ENCODE data around the gene FBXO7.

The FBXO7 gene

DNA sequence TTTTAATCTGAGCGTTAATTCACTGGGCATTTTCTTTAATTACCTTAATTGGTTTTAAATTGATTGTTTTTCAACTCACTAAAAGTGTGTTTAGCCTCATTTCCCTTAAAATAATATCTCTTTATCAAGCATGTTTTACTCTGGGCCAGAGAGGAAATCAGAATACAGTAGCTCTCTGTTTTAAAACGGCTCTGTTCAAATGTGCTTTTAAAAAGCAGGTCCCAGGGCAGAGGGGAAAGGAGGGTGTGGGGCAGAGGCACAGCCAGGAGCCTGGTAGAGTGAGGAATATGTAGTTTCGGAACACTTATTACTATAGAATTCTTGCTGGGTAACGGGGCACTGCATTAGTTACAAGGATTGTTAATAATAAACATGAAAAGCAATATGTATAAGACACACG is 47.6 kb downstream of the FBXO7 start:
- DNase-seq = no peak
- in situ Hi-C loops (cut with HindIII; ENCODE audit: low pct_ligation_motif_present, low pct_unique_long_range_greater_than_20kb, low sequenced_read_pairs) = no loop called here

DNA sequence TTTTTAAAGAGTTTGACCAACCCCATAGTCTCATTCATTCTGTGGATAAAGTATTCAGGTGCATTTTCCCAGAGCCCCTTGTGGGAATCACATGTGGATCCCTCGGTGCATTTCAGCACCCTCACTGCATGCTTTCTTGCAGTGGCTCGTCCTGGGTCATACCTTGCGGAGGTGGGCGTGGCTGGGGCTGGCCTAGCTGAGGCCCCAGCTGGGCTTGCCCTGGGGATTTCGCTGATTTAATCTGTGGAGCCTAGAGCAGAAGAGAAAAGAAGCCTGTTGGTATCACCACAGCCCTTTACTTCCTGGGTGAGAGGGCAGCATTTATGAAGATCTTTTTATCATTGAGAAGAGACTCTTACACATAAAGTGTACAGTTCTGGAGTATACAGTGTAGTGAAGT is 53.1 kb downstream of the FBXO7 start:
- in situ Hi-C loops (cut with HindIII; ENCODE audit: low pct_ligation_motif_present, low pct_unique_long_range_greater_than_20kb, low sequenced_read_pairs) = no loop called here
- DNase-seq = no peak

DNA sequence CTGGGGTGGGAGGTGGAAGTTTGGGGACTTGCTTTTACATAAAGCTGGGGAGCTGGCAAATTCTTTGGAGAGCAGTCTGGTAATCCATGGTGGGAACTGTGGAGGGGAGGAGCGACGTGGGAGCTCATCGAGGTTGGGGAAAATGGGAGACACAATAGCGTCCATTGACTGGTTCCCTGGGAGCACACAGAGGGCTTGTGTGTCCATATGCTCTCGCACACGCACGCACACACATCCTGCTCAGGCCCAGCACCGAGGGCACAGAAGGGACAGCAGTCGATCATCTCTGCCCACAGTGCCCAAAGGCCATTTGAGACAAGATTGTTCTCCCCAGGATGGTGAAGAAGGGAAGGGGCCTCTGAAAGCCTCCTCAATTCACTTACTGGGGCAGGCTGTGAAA is 53.7 kb downstream of the FBXO7 start:
- DNase-seq = no peak
- in situ Hi-C loops (cut with HindIII; ENCODE audit: low pct_ligation_motif_present, low pct_unique_long_range_greater_than_20kb, low sequenced_read_pairs) = no loop called here

DNA sequence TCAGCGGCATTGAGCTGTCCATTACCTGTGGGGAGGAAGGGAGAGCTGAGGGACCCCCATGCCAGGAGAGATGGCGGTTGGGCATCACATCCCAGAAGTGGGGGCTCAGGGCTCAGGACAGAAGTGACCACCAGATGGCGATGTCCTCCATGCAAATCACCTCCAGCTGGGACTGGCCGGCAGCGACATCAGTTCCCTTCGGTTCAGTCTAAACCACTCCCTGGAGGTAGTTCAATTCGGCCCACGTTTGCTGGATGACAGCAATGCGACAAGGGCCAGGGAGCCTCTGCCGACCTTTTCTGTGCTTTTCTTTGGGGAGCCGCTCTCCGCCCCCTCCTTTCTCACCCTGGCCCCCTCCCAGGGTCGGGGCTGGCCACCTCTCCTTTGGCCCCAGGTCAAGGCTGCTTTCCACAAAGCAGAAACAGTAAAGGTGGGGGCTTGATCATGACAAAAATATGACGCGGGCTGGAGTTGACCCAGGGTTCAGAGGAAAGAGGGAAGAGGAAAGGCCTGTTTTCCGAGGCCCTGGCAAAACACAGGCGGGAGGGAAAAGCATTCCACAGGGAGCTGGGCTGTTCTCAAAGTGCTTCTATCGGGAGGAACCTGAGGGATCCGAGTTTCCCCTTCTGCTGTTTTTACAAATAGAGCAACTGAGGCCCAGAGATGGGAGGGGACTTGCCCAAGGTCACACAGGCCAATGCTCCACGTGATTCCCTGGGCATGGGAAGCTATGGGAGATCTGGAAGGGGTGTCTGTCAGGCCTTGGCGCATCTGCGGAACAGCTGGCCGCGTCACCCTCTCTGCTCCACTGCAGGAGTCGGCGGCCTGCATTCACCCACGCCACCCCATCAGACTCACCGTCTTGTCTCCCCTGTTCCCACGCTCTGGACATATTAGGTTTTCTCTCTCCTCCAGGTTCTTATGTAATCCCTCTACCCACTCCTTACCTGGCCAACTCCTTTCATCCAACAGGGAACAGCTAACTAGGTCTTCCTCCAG is 54.7 kb downstream of the FBXO7 start:
- DNase-seq = peak; percentile 64
- in situ Hi-C loops (cut with HindIII; ENCODE audit: low pct_ligation_motif_present, low pct_unique_long_range_greater_than_20kb, low sequenced_read_pairs) = no loop called here

DNA sequence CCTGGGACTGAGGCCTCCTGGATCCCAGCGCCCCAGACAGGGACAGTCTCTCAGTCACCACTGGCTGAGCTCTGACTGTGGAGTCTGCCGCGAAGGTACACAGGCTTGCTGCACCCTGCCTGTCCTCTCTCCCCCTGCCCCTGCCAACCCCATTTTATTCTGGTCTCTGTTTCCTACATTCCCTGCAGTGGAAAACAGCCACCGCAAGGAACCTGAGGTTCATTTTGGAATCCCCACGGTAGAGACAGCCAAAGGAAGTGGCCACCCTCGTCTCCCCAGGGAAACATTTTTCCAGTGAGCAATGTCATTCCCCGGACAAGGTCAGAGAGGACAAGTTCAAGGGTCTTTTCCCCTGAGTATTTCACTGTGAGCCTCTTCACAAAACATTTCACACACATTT is 56.6 kb downstream of the FBXO7 start:
- no peak for DNase-seq
- in situ Hi-C loops (cut with HindIII; ENCODE audit: low pct_ligation_motif_present, low pct_unique_long_range_greater_than_20kb, low sequenced_read_pairs) = no loop called here

DNA sequence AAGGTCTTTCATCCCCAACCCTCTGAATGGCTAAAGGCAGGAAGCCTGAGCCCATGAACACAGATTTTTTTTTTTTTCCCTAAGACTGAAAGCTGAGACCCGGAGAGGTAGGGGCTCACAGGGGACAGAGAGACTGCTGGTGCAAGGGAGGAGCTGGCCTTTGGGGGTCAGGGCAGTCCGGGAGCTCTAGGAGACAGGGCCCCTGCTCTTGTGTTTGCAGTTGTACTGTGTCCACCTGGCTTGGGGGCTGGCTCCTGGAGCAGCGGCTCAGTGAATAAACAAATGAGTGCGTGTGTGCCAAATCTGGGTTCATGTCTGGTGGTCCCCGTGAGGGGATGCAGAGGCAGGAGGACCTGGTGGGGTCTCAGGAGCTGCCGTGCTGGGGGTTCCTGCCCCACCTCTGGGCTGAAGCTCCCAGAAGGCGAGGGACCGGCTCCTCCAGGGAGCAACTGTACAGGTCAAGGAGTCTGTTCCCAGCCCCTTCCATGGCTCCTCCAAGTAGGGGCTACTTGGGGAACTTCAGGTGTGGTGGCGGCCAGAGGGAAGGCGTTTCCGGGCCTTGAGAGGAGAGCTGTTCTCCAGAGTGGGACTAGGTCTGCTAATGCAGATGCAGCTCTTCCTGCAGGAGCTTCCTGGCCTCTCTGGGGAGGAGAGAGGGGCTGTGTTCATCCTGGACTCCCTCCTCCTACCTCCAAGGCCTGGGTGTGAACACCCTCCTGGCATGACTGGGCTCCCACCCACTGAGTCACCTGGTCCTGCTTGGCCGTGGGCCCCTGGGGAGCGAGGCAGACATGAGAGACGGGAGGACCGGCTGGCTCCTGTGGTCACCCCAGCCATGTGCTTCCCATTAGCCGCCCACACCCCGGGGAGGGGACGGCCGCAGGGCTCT is 57.6 kb downstream of the FBXO7 start:
- no peak for DNase-seq
- in situ Hi-C loops (cut with HindIII; ENCODE audit: low pct_ligation_motif_present, low pct_unique_long_range_greater_than_20kb, low sequenced_read_pairs) = no loop called here

DNA sequence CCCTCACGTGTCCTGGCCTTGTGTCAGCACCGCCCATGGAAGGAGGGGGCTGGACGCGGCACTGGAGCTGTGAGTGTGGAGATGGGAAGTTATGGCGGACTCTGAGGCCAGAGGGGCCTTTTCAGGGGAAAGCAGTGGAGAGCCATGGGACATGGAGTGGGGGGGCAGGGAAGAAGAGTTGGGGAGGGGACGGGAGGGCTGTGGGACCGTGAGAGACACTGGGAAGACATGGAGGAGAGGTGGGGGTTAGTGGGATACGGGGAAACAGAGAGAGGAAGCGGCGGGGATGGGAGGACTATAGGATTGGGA is 58.2 kb downstream of the FBXO7 start:
- DNase-seq = no peak
- in situ Hi-C loops (cut with HindIII; ENCODE audit: low pct_ligation_motif_present, low pct_unique_long_range_greater_than_20kb, low sequenced_read_pairs) = no loop called here

DNA sequence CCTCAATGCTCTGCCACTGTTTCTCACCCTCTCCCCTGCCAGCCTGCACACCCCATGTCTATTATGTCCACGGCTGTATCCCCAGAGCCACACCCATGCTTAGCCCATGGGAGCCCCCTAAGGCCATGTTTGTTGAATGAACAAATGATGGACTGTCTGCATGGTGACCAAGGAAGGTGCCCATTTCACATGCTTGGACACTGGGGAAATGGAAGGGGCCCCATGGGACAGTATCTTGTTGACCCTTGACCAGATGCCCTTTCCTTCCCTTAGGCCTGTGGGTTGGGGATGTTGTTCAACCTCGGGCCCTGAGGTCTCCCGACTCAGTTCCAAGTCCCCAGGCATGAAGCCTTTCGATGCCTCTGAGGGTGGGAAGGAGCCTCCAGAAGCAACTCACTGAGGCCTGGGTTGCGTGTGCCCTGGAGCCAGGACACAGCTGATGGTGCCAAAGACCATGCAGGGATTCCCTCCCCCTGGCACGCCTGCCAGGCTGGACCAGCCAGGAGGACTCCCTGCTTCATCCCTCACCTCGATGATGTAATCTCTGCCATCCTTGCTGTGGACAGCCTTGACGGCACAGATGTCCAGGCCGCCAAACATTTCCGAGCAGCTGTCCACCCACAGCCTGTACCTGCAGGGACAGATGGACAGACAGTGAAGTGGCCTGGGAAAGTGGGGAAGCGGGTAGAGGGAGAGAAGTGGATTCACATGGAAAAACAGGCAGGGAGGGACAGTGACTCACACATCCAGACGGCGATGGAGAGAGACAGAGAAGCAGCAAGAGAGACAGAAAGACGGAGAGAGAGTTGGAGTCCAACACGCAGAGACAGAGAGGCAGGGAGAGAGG is 58.9 kb downstream of the FBXO7 start:
- in situ Hi-C loops (cut with HindIII; ENCODE audit: low pct_ligation_motif_present, low pct_unique_long_range_greater_than_20kb, low sequenced_read_pairs) = no loop called here
- no peak for DNase-seq

DNA sequence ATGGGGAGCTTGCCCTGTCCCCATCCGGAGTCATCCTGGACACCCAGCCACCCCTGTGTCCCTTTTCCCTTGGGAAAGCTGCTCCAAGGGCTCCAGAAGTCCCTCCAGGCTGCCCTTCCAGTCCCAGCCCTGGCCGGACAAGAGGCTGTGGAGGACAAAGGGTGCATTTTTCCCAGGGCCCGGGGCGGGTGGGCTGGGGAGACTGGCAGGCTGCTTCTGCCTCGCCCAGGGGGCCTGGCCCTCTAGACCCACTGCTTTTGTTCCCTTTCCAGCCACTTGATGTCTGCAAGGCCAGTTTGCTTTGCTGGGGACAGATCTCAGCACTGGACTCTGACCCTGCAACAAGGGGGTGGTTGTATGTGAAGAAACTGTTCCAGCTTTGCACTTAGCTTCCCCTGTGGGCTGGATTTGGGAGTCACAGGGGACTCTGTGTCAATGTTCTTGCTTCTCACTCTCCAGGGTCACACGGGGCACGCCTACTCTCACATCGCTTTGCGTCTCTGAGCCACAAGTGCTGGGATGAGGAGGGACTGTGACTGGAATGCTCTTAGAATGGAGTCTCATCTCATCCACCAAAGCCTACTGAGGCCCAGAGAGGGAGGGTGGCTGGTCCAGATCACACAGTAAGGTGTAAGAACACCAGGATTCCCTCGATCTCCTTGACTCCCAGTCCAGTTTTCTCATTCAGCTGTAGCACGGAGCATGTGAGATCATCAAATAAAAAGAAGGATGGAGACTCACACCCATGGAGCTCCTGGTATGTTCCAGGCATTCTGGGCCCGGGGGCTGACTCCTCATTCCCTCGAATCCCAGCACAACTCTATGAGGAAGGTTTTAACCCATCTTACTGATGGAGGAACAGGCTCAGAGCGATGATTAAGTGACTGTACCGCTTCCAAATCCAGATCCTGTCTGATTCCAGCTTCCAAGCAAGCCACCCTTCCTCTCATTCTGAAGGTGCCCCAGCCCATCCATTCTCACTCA is 59.9 kb downstream of the FBXO7 start:
- DNase-seq = no peak
- in situ Hi-C loops (cut with HindIII; ENCODE audit: low pct_ligation_motif_present, low pct_unique_long_range_greater_than_20kb, low sequenced_read_pairs) = no loop called here

DNA sequence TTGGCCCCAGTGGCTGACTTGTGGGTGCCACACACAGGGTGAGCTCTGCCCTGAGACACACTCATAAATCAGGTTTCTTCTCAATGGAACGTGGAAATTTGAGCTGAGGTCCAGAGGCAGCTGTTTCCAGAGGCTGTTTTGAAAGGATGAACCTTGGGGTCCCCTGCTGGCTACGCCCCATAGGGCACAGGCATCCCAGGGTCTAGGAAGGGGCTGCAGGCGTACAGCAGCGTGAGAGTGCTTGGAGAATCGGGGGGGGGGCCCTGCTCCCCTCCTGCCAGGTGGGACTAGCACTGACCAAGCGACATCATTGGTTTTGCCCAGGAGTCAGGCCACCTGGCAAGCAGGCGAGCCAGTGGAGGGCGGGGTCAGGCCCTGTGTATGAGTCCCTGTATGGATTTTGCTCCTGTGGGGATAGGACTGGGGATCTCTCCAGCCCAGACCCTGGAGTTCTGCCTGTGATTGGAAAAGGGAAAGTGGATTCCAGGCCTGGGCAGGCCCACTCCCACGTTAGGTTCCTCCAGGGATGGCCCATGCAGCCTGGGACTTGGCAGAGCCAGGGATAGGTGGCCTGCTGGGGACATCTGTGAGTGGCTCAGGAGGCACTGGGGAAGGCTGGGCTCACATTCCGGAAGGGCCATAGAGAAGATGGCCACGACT is 61.0 kb downstream of the FBXO7 start:
- no peak for DNase-seq
- in situ Hi-C loops (cut with HindIII; ENCODE audit: low pct_ligation_motif_present, low pct_unique_long_range_greater_than_20kb, low sequenced_read_pairs) = no loop called here

DNA sequence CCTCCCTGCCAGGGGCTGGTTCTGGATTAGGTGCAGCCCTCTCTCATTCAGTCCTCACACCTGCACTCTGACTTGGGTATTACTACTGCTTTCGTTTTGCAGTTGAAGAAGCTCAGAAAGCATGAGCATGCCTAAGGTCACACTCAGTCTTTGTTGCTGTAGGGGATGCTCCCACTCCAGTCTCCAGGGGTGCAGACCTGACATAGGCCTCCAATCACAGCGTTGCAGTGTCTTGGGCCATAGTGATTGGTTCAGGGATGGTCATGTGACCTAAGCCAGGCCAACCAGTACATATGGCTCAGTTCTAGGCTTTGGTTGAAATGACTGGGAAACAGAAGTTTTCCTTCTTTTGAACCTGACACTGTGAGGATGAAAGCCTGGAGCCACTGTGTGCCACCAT is 61.7 kb downstream of the FBXO7 start:
- in situ Hi-C loops (cut with HindIII; ENCODE audit: low pct_ligation_motif_present, low pct_unique_long_range_greater_than_20kb, low sequenced_read_pairs) = no loop called here
- DNase-seq = no peak

DNA sequence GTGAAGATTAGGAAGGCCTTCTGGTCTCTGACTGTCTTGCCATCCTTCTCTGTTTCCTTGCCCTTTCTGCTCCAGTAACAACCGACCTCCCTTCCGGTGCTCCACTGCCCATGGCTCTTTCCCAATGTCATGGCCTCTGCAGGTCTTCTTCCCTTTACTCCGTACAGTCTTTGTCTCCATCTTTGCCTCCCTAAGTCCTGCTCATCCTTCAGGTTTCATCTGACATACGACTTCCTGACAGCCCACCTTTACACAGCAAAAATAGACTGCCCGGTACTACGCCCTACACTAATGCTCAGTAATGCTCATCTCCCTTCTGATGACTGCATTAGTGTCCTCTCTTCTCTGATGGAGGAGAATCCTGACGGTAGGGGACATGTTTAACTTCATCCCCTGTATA is 63.9 kb downstream of the FBXO7 start:
- no peak for DNase-seq
- in situ Hi-C loops (cut with HindIII; ENCODE audit: low pct_ligation_motif_present, low pct_unique_long_range_greater_than_20kb, low sequenced_read_pairs) = no loop called here

DNA sequence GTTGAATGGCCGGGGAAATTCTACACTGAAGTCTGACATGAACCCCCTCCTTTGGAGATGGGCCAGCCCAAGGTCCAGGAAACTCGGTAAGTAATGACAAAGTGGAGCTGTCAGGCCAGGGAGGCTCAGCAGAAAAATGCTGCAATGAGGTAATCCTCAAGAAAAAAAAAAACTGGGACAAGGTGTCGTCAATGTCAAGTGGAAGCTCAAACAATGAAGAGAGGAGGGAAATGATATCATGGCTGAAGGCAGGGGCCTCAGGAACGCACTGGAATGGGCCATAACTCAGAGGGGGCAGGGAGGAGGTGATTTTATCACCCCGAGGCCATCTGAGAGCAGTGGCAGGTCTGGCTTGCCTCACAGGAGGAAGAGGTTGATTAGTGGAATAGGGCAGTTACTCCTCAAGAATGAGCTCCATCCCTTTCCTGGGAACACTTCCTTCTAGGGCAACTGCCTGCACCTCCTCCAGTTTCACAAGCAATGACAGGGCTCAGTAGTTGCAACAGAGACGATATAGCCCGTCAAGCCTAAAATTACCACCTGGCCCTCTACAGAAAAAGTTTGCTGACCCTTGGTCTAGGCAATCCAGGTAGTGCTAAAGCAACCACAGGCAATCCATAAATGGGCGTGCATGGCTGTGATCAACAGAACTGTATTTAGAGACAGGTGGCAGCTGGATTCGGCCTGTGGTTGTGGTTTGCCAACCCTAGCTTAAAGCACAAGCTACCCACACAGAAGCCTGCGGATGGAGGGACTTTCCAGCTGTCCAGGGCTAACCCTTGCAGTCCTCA is 65.2 kb downstream of the FBXO7 start:
- in situ Hi-C loops (cut with HindIII; ENCODE audit: low pct_ligation_motif_present, low pct_unique_long_range_greater_than_20kb, low sequenced_read_pairs) = no loop called here
- DNase-seq = no peak

DNA sequence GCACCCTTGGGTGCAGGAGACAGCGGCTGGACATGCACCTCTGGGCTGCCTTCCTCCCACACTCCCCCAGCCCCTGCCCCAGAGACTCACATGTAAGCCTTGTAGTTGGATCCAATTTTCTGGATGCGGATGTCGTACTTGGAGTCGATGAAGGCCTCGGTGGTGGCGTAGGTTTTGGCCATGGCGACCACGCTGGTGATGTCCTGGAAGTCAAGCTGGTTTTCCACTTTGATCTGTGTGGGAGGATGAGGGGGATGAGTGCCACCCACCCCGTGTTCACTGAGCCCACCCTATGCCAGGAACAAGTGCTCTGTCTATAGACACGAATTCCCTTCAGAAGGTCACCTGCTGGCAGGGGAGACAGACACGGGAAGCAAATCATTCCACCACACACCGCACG is 66.9 kb downstream of the FBXO7 start:
- DNase-seq = no peak
- in situ Hi-C loops (cut with HindIII; ENCODE audit: low pct_ligation_motif_present, low pct_unique_long_range_greater_than_20kb, low sequenced_read_pairs) = no loop called here

DNA sequence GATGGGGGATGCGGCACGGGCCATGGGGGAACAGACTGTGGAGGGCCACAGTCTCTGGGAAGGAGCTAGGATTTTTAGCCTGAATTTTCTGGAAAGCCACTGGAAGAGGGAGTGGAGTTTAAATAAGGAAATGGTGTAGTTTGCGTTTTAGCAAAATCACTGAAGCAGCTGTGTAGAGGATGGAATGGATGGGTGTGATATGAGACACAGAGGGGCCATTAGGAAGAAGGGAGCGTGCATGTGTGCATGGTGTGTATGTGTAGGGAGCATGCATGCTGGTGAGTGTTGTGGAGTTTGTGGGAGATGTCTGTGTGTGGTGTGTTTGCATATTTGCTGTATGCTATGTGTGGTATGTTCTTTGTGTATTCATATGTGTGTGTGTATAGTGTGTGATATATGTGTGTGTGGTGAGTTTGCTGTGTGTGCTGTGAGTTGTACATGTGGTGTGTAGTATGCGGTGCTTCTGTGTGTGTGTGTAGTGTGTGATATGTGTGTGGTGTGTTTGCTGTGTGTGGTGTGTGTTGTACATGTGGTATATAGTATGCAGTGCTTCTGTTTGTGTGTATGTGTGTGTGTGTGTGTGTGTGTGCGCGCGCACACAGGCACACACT is 67.6 kb downstream of the FBXO7 start:
- in situ Hi-C loops (cut with HindIII; ENCODE audit: low pct_ligation_motif_present, low pct_unique_long_range_greater_than_20kb, low sequenced_read_pairs) = no loop called here
- DNase-seq = no peak

DNA sequence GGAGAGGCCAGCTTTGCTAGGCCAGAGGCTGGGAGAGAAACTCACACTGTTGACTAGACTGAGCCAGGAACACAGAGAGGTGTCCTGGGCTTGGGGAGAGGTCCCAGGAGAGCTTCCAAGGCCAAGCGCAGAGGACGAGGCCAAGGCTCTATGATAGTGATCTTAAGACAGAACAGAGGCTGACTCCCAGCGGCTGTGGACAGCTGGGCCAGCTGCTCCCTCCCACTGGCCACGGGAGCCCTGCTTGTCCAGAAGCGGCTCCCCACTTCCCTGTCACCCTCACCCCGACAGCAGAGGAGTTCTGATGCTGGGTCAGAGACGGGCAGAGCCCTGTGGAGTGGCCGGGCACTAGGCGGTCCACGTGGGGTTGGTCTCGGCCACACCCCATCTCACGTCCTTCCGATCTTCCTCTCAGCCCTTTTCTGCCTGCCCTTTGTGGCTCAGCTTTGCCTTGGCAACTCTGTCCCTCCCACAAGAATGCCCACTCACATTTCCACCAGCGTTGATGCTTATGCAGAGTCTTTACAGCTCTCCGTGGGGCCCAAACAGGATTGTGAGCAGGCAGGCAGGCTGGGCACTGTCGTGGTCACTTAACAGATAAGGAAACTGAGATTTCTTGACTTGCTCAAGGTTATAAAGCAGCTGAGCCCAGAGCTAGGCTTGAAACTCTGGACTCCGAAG is 68.2 kb downstream of the FBXO7 start:
- in situ Hi-C loops (cut with HindIII; ENCODE audit: low pct_ligation_motif_present, low pct_unique_long_range_greater_than_20kb, low sequenced_read_pairs) = no loop called here

More for the DNA sequence above, 68.2 kb downstream of the FBXO7 start:
- no peak for DNase-seq
